Mesodermal cell (in vitro differentiated cells): ENCODE results near the gene PLD1.

Experiments
- H3K27ac ChIP-seq: 2 replicates; pipeline ENCODE4 v1.7.0; 2013; ENCODE audit warnings: mild to moderate bottlenecking, low read depth, low read length, moderate library complexity; ENCODE audit not compliant: severe bottlenecking
- H3K36me3 ChIP-seq: 2 replicates; pipeline ENCODE4 v1.7.1; 2013; ENCODE audit warnings: mild to moderate bottlenecking, low read length, moderate library complexity; ENCODE audit not compliant: control insufficient read depth, insufficient read depth
- H3K4me1 ChIP-seq: one replicate; pipeline ENCODE4 v1.7.1; 2013; ENCODE audit warnings: mild to moderate bottlenecking, low read length; ENCODE audit not compliant: insufficient read depth, control insufficient read depth, poor library complexity, severe bottlenecking
- H3K4me3 ChIP-seq: 2 replicates; pipeline ENCODE4 v1.7.0; 2013; ENCODE audit warnings: low read length, control low read depth, mild to moderate bottlenecking; ENCODE audit not compliant: insufficient read depth, poor library complexity, severe bottlenecking; ENCODE audit errors: extremely low read depth
- H3K9me3 ChIP-seq: 2 replicates; pipeline ENCODE4 v1.7.1; 2013; ENCODE audit warnings: mild to moderate bottlenecking, low read length, moderate library complexity; ENCODE audit not compliant: control insufficient read depth
- WGBS, 2 experiments: methylation state at CpG; one replicate each; pipeline ENCODE4 v1.1.5; 2013; ENCODE audit warnings: missing lambda C conversion rate in 2 of 2; ENCODE audit not compliant: insufficient coverage in 2 of 2; 5-methylcytosine and 5-hydroxymethylcytosine counted together

The PLD1 gene

DNA sequence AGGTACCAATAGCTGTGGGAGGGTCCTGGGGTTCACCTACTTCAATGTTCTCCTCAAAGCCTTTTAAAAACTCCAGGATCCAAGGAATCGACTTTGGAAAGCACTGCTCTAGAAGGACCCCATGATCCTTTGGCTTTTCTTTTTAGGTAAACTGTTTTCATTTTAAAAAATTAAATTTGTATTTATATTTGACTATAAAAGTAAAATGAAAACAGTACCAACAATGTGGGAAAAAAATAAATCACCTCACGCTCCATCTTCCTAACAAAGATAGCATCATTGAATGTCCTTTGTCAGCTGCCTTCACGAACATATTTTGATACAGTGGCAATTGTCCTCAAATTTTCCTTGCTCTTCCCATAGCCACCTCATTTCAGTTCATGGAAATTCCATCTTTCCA, 127.5 kb downstream of the PLD1 start:
- 90 to 91% methylated on average over 2 of the region's 3 CpGs for WGBS, 2 experiments
- Histone ChIP-seq H3K4me1 (no peaks in the 10 kb centered on the region), H3K36me3 (peaks cover 1% of the 10 kb centered on the region), H3K4me3 (no peak overlapping the region), H3K9me3 (no peaks in the 10 kb centered on the region), H3K27ac (no peak overlapping the region)

- no peak overlapping the region for H3K27ac ChIP-seq
- 92 to 96% methylated on average over 2 to 6 of the region's 6 CpGs for WGBS, 2 experiments
- no peak overlapping the region for H3K4me3 ChIP-seq
- no peaks in the 10 kb centered on the region for H3K4me1 ChIP-seq
- no peaks in the 10 kb centered on the region for H3K9me3 ChIP-seq
- H3K36me3 ChIP-seq: no peaks in the 10 kb centered on the region
Measured at GRCh38 chr3:171680726-171681411, 129.4 kb downstream of the PLD1 start.

- Histone ChIP-seq H3K4me3 (no peak overlapping the region), H3K36me3 (peaks cover under 1% of the 10 kb centered on the region), H3K27ac (no peak overlapping the region), H3K4me1 (no peaks in the 10 kb centered on the region), H3K9me3 (no peaks in the 10 kb centered on the region)
- 100% methylated on average over 1 to 2 of the region's 3 CpGs for WGBS, 2 experiments
Measured at GRCh38 chr3:171678971-171679492, 131.3 kb downstream of the PLD1 start.

DNA sequence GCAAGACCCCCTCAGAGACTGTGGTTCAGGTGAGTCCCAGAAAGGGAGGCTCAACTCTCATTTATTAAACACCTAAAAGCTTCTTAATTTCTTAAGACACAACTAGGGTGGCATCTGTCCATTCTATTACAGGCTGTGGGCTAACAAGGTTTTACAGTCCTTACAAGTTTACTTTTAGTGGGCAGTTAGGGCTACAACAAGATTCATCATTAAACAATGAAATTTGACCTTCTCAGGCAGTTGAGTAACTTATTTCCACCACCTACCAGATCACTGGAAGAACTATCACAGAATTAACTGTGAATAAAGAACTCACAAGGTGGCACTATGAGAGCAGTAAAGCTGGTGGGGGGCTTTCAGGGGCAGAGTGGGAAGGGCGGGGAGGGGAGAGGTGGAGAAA, 132.6 kb downstream of the PLD1 start:
- Histone ChIP-seq H3K36me3 (peaks cover 4% of the 10 kb centered on the region), H3K27ac (no peak overlapping the region), H3K4me3 (no peak overlapping the region), H3K4me1 (no peaks in the 10 kb centered on the region), H3K9me3 (no peaks in the 10 kb centered on the region)
- no CpG with 5 or more reads among the region's 1 CpG for WGBS, 2 experiments

- no peak overlapping the region for H3K4me3 ChIP-seq
- H3K9me3 ChIP-seq: no peaks in the 10 kb centered on the region
- WGBS, 2 experiments: 95 to 100% methylated on average over 7 to 8 of the region's 10 CpGs
- peaks cover 4% of the 10 kb centered on the region for H3K36me3 ChIP-seq
- H3K4me1 ChIP-seq: no peaks in the 10 kb centered on the region
- no peak overlapping the region for H3K27ac ChIP-seq
Measured at GRCh38 chr3:171676601-171677175, 133.6 kb downstream of the PLD1 start.

GRCh38 chr3:171673951-171674350, 136.3 kb downstream of the PLD1 start:
- Histone ChIP-seq H3K36me3 (peaks cover 4% of the 10 kb centered on the region), H3K9me3 (no peaks in the 10 kb centered on the region), H3K4me3 (no peak overlapping the region), H3K4me1 (no peaks in the 10 kb centered on the region), H3K27ac (no peak overlapping the region)
- no CpG with 5 or more reads among the region's 1 CpG for WGBS, 2 experiments

DNA sequence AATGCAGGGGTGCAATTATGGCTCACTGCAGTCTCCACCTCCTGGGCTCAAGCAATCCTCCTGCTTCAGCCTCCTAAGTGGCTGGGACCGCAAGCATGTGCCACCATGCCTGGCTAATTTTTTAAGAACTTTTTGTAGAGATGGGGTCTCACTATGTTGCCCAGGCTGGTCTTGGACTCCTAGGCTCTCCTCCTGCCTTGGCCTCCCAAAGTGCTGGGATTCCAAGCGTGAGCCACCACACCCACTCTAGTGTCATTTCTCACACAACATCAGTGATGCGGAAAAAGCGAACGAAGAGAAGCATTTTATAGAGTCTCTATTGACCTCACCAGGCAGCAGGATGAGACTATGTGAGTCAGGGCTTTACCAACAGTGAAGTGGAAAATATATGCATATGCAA, 137.7 kb downstream of the PLD1 start:
- no peaks in the 10 kb centered on the region for H3K9me3 ChIP-seq
- WGBS, 2 experiments: 95 to 100% methylated on average over 1 to 3 of the region's 5 CpGs

GRCh38 chr3:171672124-171672523, 138.2 kb downstream of the PLD1 start:
- WGBS, 2 experiments: 63 to 100% methylated on average over 1 of the region's 3 CpGs
- H3K36me3 ChIP-seq: peaks cover 4% of the 10 kb centered on the region
- no peaks in the 10 kb centered on the region for H3K9me3 ChIP-seq
- H3K27ac ChIP-seq: no peak overlapping the region
- no peak overlapping the region for H3K4me3 ChIP-seq
- no peaks in the 10 kb centered on the region for H3K4me1 ChIP-seq

More for the DNA sequence above, 137.7 kb downstream of the PLD1 start:
- Histone ChIP-seq H3K27ac (no peak overlapping the region), H3K4me1 (no peaks in the 10 kb centered on the region), H3K4me3 (no peak overlapping the region), H3K36me3 (peaks cover 4% of the 10 kb centered on the region)

DNA sequence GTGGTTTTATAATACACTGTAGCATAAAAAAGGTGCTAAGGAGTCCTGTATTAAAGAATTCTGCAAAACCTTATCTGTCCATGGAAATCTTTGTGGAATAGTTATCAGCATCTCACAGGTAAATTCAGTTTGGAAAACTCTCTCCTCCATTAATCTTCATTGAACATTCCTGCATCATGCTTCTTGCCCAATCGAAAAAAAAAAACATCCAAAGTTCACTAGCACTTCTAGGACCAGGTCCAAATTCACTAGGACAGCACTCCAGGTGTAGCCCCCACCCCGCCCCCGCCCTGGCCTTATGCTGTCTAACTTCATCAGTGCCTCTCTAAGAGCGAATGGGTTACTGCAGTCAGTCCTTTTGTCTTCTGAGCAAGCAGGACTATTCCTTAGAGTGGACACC, 138.6 kb downstream of the PLD1 start:
- no peaks in the 10 kb centered on the region for H3K9me3 ChIP-seq
- H3K4me3 ChIP-seq: no peak overlapping the region
- H3K4me1 ChIP-seq: no peaks in the 10 kb centered on the region
- 88 to 100% methylated on average over 4 of the region's 4 CpGs for WGBS, 2 experiments
- H3K27ac ChIP-seq: no peak overlapping the region
- H3K36me3 ChIP-seq: peaks cover 4% of the 10 kb centered on the region

DNA sequence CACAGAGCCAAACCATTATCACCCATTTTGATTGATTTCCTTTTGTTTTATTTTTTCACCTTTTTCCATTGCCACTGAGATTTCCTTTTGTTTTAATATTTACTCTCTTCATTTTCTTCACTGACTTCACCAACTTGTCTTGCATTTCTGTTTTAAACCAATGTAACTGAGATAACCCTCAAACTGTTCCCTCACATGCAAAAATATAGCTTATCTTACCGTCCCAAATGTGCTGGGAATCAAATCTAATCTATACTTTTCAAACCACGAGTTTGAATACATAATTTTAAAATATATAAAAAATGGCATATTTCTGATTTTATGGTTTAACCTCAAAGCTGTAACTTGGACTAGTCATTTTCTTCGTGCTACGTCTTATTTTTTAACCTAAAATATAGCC, 143.8 kb downstream of the PLD1 start:
- H3K4me1 ChIP-seq: no peaks in the 10 kb centered on the region
- no peak overlapping the region for H3K4me3 ChIP-seq
- H3K36me3 ChIP-seq: no peaks in the 10 kb centered on the region
- no peak overlapping the region for H3K27ac ChIP-seq
- H3K9me3 ChIP-seq: no peaks in the 10 kb centered on the region
- WGBS, 2 experiments: no CpG with 5 or more reads among the region's 4 CpGs

DNA sequence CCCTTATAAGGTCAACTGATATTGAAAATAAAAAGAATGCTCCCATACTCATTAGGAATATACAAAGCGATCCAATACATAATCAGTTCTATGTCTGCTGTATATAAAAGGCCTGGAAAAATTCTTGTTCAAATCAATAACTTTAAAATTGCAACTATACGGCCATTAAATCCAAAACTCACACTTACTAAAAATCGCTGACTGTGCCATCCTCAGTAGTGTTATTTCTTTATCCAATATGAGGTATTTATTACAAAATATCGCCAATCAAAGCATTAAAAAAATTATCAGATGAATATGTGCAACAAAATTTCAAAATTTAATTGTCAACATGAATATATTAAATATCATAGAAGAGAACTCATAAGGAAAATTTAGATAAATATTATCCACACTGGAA, 146.5 kb downstream of the PLD1 start:
- H3K36me3 ChIP-seq: no peaks in the 10 kb centered on the region
- no peak overlapping the region for H3K27ac ChIP-seq
- H3K4me1 ChIP-seq: no peaks in the 10 kb centered on the region
- no peaks in the 10 kb centered on the region for H3K9me3 ChIP-seq
- no CpG with 5 or more reads among the region's 4 CpGs for WGBS, 2 experiments
- no peak overlapping the region for H3K4me3 ChIP-seq
